GM18507 (cell line): ENCODE data around the gene RAB31.
"Not testable (repeated sequence)": the region's sequence is repeated elsewhere in the genome, so short reads cannot be mapped to it uniquely, and the experiment has no call there.

Experiments
- DNase-seq: peaks from one replicate; pipeline ENCODE4 v3.0.0; 2011; ENCODE audit warnings: low read depth; ENCODE audit not compliant: insufficient read length; ENCODE audit errors: extremely low spot score
- FAIRE-seq: peaks from 2 replicates; lab custom pipeline; 2011; peaks lifted over from hg19 to GRCh38; lab: Jason Lieb, UNC

Gene RAB31

GRCh38 chr18:9753846-9754245, 45.7 kb downstream of the RAB31 start:
- FAIRE-seq (no peak), DNase-seq (no peak)

- DNase-seq (no peak), FAIRE-seq (no peak)
Measured at GRCh38 chr18:9755110-9755509, 47.0 kb downstream of the RAB31 start.

GRCh38 chr18:9755615-9756014, 47.5 kb downstream of the RAB31 start:
- DNase-seq (no peak), FAIRE-seq (no peak)

- DNase-seq, result no peak
- FAIRE-seq, result no peak
Measured at GRCh38 chr18:9756271-9756932, 48.3 kb downstream of the RAB31 start.

GRCh38 chr18:9756933-9757470, 48.9 kb downstream of the RAB31 start:
- DNase-seq, result no peak
- no peak for FAIRE-seq

GRCh38 chr18:9757827-9758621, 49.9 kb downstream of the RAB31 start:
- DNase-seq (no peak), FAIRE-seq (no peak)

GRCh38 chr18:9758624-9759075, 50.5 kb downstream of the RAB31 start:
- no peak for FAIRE-seq
- DNase-seq, result no peak

- no peak for DNase-seq
Measured at GRCh38 chr18:9760641-9761040, 52.5 kb downstream of the RAB31 start.

GRCh38 chr18:9762526-9762925, 54.4 kb downstream of the RAB31 start:
- no peak for DNase-seq

More at GRCh38 chr18:9760641-9761040, 52.5 kb downstream of the RAB31 start:
- no peak for FAIRE-seq

GRCh38 chr18:9763157-9763556, 55.1 kb downstream of the RAB31 start:
- FAIRE-seq (no peak), DNase-seq (no peak)

More at GRCh38 chr18:9762526-9762925, 54.4 kb downstream of the RAB31 start:
- no peak for FAIRE-seq

- no peak for FAIRE-seq
- no peak for DNase-seq
Measured at GRCh38 chr18:9764011-9764481, 55.9 kb downstream of the RAB31 start.

GRCh38 chr18:9765501-9765900, 57.4 kb downstream of the RAB31 start:
- DNase-seq (no peak), FAIRE-seq (no peak)

GRCh38 chr18:9766076-9766481, 58.0 kb downstream of the RAB31 start:
- no peak for DNase-seq
- no peak for FAIRE-seq

- no peak for FAIRE-seq
Measured at GRCh38 chr18:9766740-9767139, 58.6 kb downstream of the RAB31 start.

GRCh38 chr18:9768071-9768691, 60.1 kb downstream of the RAB31 start:
- not testable (repeated sequence) for DNase-seq, FAIRE-seq

More at GRCh38 chr18:9766740-9767139, 58.6 kb downstream of the RAB31 start:
- no peak for DNase-seq

GRCh38 chr18:9770111-9770510, 62.0 kb downstream of the RAB31 start:
- DNase-seq, FAIRE-seq: not testable (repeated sequence)

- peak; percentile 37 for DNase-seq
- FAIRE-seq, result peak; percentile 59
Measured at GRCh38 chr18:9771261-9771976, 63.3 kb downstream of the RAB31 start.

GRCh38 chr18:9771977-9772660, 64.0 kb downstream of the RAB31 start:
- no peak for DNase-seq
- no peak for FAIRE-seq
